Measurements from ENCODE around the gene HSD11B2.

Gene HSD11B2

DNA sequence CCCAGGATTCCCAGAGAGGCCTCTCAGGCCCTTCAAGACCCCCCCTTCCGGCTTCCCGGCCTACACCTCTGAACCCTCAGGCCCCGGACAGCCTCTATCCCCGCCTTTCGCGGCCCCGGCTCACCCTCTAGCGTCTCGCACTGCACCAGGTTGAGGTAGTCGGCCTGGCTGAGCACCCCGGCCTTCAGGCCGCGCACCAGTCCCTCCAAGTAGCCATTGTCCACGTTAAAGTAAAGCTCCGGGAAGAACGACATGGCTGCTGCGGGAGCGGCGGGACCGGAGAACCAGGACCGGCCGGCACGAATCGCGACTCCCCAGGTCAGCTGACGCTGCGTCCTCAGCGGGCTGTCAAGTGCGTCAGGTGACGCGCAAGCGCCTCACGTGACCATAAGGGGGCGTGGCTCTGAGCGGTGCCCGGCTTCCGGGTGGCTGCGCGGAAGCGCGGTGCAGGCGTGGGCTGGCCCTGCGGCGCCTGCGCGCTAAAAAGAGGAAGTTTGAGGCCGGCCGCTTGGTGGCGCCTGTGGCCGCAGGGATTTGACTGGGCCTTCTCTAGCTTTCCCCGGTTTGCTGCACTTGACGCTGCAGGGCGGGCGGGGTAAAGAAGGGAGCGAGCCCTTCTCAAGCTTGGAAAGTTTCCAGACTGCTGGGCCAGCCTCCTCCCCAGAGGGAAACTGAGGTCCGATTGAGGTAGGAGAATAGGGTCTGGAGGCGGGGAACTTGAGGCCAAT lies 50.1 kb downstream of the HSD11B2 start, which contains the start of gene ATP6V0D1 (continued):
- TF ChIP-seq, protein P1, sequence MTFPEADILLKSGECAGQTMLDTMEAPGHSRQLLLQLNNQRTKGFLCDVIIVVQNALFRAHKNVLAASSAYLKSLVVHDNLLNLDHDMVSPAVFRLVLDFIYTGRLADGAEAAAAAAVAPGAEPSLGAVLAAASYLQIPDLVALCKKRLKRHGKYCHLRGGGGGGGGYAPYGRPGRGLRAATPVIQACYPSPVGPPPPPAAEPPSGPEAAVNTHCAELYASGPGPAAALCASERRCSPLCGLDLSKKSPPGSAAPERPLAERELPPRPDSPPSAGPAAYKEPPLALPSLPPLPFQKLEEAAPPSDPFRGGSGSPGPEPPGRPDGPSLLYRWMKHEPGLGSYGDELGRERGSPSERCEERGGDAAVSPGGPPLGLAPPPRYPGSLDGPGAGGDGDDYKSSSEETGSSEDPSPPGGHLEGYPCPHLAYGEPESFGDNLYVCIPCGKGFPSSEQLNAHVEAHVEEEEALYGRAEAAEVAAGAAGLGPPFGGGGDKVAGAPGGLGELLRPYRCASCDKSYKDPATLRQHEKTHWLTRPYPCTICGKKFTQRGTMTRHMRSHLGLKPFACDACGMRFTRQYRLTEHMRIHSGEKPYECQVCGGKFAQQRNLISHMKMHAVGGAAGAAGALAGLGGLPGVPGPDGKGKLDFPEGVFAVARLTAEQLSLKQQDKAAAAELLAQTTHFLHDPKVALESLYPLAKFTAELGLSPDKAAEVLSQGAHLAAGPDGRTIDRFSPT (tag by site-specific recombination; IDR thresholded peaks at IDR 0.05) = no peak
- no peak for TF ChIP-seq MZF1 (tag by site-specific recombination; IDR thresholded peaks at IDR 0.05; ENCODE audit: borderline replicate concordance)
- TF ChIP-seq ZNF473 (tag by site-specific recombination; IDR thresholded peaks at IDR 0.05) = no peak
- TF ChIP-seq ZSCAN23 (tag by site-specific recombination; IDR thresholded peaks at IDR 0.05) = no peak
- TF ChIP-seq TCF7L2 (IDR thresholded peaks at IDR 0.05; ENCODE audit: borderline replicate concordance, low read depth, low read length) = no peak
- no peak; the same call in 1 of the 2 replicates for TF ChIP-seq REST (tag by site-specific recombination; IDR thresholded peaks at IDR 0.05)
- TF ChIP-seq, protein P2, sequence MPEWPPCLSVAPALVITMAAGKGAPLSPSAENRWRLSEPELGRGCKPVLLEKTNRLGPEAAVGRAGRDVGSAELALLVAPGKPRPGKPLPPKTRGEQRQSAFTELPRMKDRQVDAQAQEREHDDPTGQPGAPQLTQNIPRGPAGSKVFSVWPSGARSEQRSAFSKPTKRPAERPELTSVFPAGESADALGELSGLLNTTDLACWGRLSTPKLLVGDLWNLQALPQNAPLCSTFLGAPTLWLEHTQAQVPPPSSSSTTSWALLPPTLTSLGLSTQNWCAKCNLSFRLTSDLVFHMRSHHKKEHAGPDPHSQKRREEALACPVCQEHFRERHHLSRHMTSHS (tag by site-specific recombination; IDR thresholded peaks at IDR 0.05) = no peak
- TF ChIP-seq ZNF404 (tag by site-specific recombination; IDR thresholded peaks at IDR 0.05) = no peak
- no peak for TF ChIP-seq ZNF114 (tag by site-specific recombination; IDR thresholded peaks at IDR 0.05)
- TF ChIP-seq ZNF639 (tag by site-specific recombination; IDR thresholded peaks at IDR 0.05) = peak; percentile 10; the same call in 1 of the 2 replicates
- TF ChIP-seq SALL2 (tag by site-specific recombination; IDR thresholded peaks at IDR 0.05; ENCODE audit: borderline replicate concordance) = no peak
- no peak for TF ChIP-seq ZNF596 (tag by site-specific recombination; IDR thresholded peaks at IDR 0.05)
- TF ChIP-seq ZNF658 (tag by site-specific recombination; IDR thresholded peaks at IDR 0.05) = no peak
- TF ChIP-seq ZFP69B (tag by site-specific recombination; IDR thresholded peaks at IDR 0.05) = no peak
- no peak for TF ChIP-seq ZNF202 (tag by site-specific recombination; IDR thresholded peaks at IDR 0.05; ENCODE audit: borderline replicate concordance)
- no peak for TF ChIP-seq ZNF140 (tag by site-specific recombination; IDR thresholded peaks at IDR 0.05)
- no peak for TF ChIP-seq ZNF16 (tag by site-specific recombination; IDR thresholded peaks at IDR 0.05; ENCODE audit: low read depth)
- TF ChIP-seq ZNF132 (tag by site-specific recombination; IDR thresholded peaks at IDR 0.05; ENCODE audit: borderline replicate concordance) = no peak
- TF ChIP-seq KLF17 (tag by site-specific recombination; IDR thresholded peaks at IDR 0.05) = peak; percentile 43; the same call in 1 of the 2 replicates
- no peak for TF ChIP-seq ZNF362 (tag by site-specific recombination; IDR thresholded peaks at IDR 0.05)
- no peak for TF ChIP-seq ZNF510 (tag by site-specific recombination; IDR thresholded peaks at IDR 0.05; ENCODE audit: insufficient replicate concordance)
- TF ChIP-seq ZNF621 (tag by site-specific recombination; IDR thresholded peaks at IDR 0.05) = no peak
- peak; percentile 26 for TF ChIP-seq ZNF654 (tag by site-specific recombination; IDR thresholded peaks at IDR 0.05; ENCODE audit: low read depth)
- no peak for TF ChIP-seq ZNF664 (tag by site-specific recombination; IDR thresholded peaks at IDR 0.05)
- TF ChIP-seq ZNF433 (tag by site-specific recombination; IDR thresholded peaks at IDR 0.05; ENCODE audit: low read depth) = no peak
- no peak for TF ChIP-seq ZNF768 (tag by site-specific recombination; IDR thresholded peaks at IDR 0.05)
- TF ChIP-seq ZNF48 (tag by site-specific recombination; IDR thresholded peaks at IDR 0.05) = no peak
- TF ChIP-seq ZNF184 (tag by site-specific recombination; IDR thresholded peaks at IDR 0.05) = no peak
- no peak for TF ChIP-seq ZNF239 (tag by site-specific recombination; IDR thresholded peaks at IDR 0.05)
- no peak; the same call in 1 of the 2 replicates for TF ChIP-seq ZNF391 (tag by site-specific recombination; IDR thresholded peaks at IDR 0.05; ENCODE audit: borderline replicate concordance, low read depth)

Measured in HEK293 (cell line).